ENCODE measurements around the gene TNIP1. TPM values are rescaled to one million over a fixed set of nuclear protein-coding genes. Genes with fewer than 3 reads are reported as not detected.
A peak's percentile ranks its signal among the peaks of the same experiment; 100 is the strongest.

TNIP1 gene
- polyA plus RNA-seq, 10 donors: 63.8 to 102 (median 81.3) TPM

GRCh38 chr5:151024440-151025249 lies 56.2 kb downstream of the TNIP1 start:
- DNase-seq: no peak

DNA sequence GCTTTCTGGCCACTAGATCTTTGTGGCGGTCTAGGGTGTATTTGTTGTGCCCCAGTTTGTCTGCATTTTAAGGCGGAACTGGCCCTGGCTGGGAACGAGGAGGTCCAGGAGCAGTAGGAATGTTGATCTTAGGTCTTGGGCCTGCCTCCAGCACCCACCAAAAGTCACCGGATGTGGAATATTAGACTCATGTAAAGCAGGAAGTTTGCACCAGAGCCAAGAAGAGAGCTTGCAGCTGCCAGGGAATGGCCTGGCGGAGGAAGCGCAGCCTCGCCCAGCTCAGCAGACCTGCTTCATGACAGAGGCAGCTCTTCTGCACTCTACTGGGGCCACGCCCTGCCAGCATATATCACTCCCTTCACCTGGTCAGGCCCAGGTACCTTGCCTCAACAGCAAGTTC lies 57.2 kb downstream of the TNIP1 start:
- no peak for DNase-seq

- DNase-seq: no peak
These were observed 57.7 kb downstream of the TNIP1 start for GRCh38 chr5:151023047-151023615.

- no peak for DNase-seq
These were observed 58.3 kb downstream of the TNIP1 start for GRCh38 chr5:151022511-151023018.

GRCh38 chr5:151021746-151022145 lies 59.1 kb downstream of the TNIP1 start:
- DNase-seq: no peak

DNA sequence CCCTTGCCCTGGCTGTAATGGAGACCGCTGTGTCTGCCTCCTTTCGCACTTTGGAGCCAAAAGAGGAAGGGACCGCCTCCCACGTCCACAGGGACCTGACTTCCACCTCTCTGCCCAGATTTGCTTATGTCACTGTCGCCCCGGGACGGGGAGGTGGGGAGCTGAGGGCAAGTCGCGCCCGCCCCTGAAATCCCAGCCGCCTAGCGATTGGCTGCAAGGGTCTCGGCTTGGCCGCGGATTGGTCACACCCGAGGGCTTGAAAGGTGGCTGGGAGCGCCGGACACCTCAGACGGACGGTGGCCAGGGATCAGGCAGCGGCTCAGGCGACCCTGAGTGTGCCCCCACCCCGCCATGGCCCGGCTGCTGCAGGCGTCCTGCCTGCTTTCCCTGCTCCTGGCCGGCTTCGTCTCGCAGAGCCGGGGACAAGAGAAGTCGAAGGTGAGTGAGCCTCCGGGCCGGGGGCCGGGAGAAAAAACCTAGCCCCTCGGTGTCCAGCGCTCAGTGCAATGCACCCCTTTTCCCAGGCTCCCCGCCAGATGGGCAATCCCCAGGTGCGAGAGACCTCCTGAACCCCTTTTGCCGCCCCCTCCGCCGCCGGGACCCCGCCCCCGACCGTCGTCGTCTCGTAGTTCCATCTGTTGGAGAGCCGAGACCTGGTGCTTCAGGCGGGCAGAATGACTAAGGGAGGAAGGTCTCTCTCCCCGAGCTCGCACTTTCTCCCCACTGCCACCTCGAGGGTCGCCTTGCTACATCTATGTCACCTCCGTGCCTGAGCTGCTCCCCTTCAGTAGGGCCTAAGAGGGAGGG lies 60.3 kb downstream of the TNIP1 start, which contains the start of gene GPX3:
Gene GPX3, plus strand, starts transcription at position 288 of the 807 bp plus-strand sequence. Its CDS starts 64 bp downstream, at position 352.
- DNase-seq: peak; percentile 73 to 91 (median 83)

- DNase-seq: no peak
These were observed 61.5 kb downstream of the TNIP1 start for GRCh38 chr5:151019331-151019730.

DNA sequence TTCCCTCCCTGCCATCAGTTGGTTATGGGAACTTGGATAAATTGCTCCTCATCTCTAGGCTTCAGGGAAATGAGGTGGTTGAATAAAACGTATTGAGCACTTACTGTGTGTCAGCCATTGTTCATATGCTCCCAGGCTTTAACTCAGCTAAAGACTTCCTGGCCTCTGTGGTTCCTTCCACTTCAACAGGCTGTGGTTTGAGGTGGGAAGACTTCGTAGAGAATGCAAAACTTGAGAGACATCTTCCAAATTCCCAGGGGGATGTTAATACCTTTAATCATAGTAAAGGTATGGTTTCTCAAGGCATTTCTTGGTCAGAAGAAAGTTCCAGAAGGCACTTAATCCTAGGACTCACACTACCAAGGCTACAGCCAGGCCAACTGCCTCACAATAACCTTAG lies 62.0 kb downstream of the TNIP1 start:
- no peak for DNase-seq

- DNase-seq: no peak
These were observed 62.9 kb downstream of the TNIP1 start for GRCh38 chr5:151017897-151018296.

GRCh38 chr5:151016700-151017099 lies 64.1 kb downstream of the TNIP1 start:
- DNase-seq: peak in 1 of 3 donors; percentile 43

GRCh38 chr5:151015974-151016587 lies 64.8 kb downstream of the TNIP1 start:
- DNase-seq: no peak

GRCh38 chr5:151014680-151015343 lies 66.0 kb downstream of the TNIP1 start:
- peak in 1 of 3 donors; percentile 60 for DNase-seq

- DNase-seq: no peak
These were observed 68.0 kb downstream of the TNIP1 start for GRCh38 chr5:151012862-151013261.

DNA sequence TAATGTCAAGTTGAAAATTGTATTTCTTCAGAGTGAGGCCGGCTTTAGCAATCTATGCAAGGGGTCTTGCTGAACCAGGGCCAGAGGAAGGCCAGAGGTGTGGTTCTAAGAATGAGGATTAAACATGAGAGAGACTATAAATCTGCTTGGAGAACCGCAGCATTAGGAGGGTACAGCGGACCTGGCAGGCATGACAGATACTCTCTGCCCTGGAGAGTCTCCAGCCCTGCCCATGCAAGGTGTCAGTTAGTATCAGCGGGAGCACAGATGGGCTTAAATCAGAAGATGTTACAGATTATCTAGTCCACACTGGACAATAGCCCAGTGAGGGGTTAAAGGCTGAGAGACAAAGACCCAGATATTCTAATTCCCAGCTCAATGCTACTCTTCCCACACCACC lies 71.9 kb downstream of the TNIP1 start:
- no peak for DNase-seq

- DNase-seq: no peak
These were observed 72.7 kb downstream of the TNIP1 start for GRCh38 chr5:151008210-151008491.

DNA sequence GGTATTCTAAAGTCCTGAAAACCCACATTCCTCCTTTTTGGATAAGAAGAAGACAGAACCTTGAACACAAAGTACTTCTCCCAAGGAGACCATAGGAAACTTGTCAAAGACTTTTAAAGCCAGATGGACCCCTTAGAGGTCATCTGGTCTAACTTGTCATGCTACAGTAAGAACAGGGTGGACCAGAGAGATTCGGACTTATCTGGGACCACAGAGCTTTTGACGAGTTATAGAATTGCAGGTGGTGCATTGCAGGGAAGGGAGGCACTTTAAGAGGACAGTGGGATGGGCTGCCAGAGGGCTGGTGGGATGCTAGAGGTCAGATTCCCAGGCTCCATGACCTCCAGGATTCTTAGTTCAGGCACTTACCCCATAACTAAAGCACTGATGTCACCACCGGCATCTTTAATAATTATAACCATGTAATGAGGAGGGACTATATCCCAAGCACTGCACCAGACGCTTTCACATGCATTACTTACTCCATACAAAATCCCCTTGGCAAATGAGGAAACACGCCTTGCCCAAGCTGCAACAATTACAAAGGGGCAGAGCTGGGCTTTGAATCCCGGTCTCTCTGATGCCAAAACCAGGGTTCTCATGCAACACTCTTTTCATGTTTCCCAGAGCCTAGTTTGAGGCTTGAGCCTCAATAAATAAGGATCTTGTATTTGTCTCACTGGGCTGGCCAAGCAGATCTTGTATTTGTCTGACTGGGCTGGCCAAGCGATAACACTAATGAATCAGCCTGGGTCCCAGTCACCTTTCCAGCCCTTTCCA lies 73.2 kb downstream of the TNIP1 start:
- peak in 1 of 3 donors; percentile 33 for DNase-seq

DNA sequence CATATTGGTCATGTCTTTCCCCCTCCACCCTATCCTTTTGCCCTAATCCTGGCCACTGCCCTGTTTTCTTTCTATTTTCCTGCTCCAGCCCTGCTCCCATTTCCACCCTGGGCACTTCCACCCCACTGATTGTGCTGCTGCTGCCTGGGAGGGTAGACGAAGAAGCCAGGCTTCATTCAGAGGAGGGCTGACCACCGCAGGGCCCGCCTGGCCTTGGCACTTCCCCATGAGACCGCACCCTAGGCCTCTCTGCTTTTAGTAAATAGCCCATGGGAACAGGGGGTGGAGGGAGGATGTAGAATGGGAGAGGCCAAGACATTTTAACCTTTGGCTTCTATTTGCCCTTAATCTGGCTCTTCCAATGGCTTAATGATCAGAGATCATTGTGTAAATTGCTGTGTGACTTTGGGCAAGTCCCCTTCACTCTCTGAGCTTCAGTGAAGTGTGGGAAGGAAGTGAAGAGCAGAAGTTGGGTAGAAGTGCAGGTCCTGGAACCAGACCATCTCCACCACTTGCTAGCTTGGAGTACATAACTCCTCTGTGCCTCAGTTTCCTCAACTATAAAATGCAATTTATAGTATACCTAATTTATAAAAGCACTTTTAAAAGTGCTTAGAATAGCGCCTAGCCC lies 74.0 kb downstream of the TNIP1 start:
- no peak for DNase-seq

DNA sequence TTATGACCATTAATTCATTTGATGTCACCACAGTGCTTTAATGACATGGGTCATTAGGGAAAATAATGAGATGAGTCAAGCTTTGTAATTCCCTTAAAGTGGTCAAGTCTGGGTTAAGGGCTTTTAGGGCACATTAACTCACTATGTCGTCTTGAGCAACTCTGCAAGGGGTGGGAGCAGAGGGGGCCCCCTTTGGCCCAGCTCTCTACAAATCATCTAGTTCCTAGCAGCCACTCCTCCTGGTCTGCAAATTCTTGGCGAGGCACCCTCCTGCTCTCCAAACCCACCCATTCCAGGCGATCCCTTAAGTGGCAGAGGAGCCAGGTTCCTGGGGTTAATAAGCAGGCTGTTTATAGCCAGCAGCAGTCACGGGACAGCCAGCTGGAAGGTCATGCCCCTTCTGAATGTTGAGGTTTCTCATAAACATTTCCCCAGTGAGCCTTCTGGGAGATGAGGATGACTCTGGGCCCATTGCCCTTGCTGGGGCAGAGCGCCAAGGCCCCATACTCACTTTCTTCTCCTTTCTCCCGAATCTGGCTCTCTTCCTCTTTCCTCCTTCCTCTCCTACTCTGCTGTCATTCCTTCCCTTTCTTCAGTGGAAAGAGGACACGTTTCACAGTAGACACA lies 74.8 kb downstream of the TNIP1 start:
- DNase-seq: peak; percentile 91 to 97 (median 94)

DNA sequence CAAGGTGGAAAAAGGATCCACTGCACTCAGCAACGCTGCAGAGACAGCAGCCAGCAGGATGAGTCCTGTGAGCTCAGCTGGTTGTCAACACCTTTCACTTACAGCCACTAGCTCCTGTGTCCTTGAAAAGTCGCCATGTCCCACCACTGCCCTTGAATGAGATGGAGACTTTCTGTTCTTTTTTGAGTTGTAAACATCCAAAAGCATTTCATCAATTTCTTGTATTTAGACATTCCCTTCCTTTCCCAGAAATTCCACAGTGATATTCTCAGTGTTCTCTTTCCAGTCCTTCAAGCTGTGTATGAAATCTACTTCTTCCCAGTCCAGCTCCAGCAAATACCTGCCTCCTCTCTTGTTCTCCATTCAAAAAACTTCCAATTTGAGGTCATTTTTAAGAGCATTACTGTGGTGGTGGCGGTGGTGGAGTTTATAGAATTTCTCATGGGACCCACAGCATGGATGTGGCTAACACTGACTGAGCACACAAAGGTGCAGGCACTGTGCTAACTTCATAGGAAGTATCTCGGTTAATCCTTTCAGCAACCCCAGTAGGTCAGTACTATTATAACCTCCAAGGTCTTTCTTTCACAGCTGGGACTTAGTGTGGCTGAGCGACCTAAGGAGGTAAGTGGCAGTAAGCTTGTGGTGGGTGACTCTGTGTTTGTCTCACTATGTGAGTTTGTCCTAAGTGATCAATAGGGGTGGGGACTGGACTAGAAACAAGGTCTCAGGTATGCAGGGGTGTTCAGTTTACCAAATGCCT lies 75.5 kb downstream of the TNIP1 start:
- DNase-seq: peak; percentile 78 to 85 (median 80)
